ENCODE results near the gene CADM2.

DNA sequence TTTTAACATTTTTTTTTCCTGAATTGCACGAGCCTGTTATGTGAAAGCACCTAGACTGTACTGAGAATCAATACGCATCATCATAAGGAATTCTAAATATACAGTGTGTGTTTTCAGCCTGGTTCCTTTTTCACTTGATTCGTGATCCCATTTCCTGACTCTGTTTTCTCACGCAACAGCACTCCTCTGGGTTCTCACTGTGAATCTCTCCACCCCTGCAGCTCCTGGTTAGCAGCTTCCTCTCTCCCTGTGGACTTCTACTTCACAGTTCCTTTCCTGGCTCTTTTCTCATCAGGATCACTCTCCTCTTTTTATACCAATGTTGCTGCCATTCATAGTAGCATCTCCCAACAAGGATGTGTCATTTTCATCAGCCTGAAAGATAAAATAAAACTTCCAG, 297.2 kb downstream of the CADM2 start:
- TF ChIP-seq, protein P1, sequence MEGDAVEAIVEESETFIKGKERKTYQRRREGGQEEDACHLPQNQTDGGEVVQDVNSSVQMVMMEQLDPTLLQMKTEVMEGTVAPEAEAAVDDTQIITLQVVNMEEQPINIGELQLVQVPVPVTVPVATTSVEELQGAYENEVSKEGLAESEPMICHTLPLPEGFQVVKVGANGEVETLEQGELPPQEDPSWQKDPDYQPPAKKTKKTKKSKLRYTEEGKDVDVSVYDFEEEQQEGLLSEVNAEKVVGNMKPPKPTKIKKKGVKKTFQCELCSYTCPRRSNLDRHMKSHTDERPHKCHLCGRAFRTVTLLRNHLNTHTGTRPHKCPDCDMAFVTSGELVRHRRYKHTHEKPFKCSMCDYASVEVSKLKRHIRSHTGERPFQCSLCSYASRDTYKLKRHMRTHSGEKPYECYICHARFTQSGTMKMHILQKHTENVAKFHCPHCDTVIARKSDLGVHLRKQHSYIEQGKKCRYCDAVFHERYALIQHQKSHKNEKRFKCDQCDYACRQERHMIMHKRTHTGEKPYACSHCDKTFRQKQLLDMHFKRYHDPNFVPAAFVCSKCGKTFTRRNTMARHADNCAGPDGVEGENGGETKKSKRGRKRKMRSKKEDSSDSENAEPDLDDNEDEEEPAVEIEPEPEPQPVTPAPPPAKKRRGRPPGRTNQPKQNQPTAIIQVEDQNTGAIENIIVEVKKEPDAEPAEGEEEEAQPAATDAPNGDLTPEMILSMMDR (IDR thresholded peaks at IDR 0.05), result no peak
- TF ChIP-seq POLR2A (IDR thresholded peaks at IDR 0.05), result no peak

All from upper lobe of left lung (tissue), 4 donors.